ENCODE data around the gene CCDC88A.

Gene CCDC88A

GRCh38 chr2:55408918-55409868 lies 10.5 kb downstream of the CCDC88A start:
- no peak overlapping the region for H3K4me3 ChIP-seq (ENCODE audit: low read depth, low read length)
- TF ChIP-seq CTCF (IDR thresholded peaks at IDR 0.05; ENCODE audit: low read depth, low read length), result no peak

DNA sequence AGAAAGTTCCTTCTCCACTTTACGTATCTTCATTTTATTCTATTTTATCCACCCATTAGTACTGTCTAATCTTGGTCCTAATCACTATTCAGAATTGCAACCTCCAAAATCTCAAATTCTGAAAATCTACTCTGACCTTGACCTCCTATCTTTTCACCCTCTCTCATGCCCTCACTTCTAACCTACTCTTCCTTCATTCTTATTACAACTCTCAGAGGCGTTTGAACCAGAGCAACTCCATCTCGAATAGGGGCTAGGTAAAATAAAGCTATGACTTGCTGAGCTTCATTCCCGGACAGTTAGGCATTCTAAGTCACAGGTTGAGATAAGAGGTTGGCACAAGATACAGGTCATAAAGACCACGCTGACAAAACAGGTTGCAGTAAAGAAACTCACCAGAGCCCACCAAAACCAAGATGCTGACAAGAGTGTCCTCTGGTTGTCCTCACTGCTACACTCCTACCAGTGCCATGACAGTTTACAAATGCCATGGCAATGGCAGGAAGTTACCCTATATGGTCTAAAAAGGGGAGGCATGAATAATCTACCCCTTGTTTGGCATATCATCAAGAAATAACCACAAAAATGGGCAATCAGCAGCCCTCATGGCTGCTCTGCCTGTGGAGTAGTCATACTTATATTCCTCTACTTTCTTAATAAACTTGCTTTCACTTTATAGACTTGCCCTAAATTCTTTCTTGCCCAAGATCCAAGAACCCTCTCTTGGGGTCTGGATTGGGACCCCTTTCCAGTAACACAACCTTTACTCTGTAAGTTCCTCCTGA lies 11.4 kb downstream of the CCDC88A start:
- H3K4me3 ChIP-seq (ENCODE audit: low read depth, low read length), result no peak overlapping the region
- no peak for TF ChIP-seq CTCF (IDR thresholded peaks at IDR 0.05; ENCODE audit: low read depth, low read length)

GRCh38 chr2:55405116-55405515 lies 14.5 kb downstream of the CCDC88A start:
- H3K4me3 ChIP-seq (ENCODE audit: low read depth, low read length), result no peak overlapping the region
- TF ChIP-seq CTCF (IDR thresholded peaks at IDR 0.05; ENCODE audit: low read depth, low read length), result no peak

- no peak overlapping the region for H3K4me3 ChIP-seq (ENCODE audit: low read depth, low read length)
- TF ChIP-seq CTCF (IDR thresholded peaks at IDR 0.05; ENCODE audit: low read depth, low read length), result no peak
Observed at GRCh38 chr2:55403256-55403998, 16.2 kb downstream of the CCDC88A start.

- TF ChIP-seq CTCF (IDR thresholded peaks at IDR 0.05; ENCODE audit: low read depth, low read length), result no peak
- H3K4me3 ChIP-seq (ENCODE audit: low read depth, low read length), result no peak overlapping the region
Observed at GRCh38 chr2:55401124-55401523, 18.5 kb downstream of the CCDC88A start.

DNA sequence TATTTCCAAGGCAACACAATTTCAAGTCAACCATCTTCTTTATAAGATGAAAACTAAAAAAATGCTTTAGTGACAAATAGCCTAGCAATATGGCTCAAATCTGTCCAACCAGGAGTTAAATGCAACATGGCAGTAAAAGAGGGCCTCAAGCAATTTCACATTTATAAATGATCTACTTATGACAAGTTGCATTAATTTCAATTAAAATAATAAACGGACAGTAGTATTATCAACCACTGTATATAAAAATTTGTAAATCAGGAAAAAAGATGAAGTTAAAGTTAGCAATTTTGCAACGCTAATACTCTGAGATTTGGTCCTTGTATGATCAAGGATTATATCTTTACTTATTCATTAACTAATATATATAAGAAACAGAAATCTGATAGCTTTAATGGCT lies 19.3 kb downstream of the CCDC88A start:
- no peak for TF ChIP-seq CTCF (IDR thresholded peaks at IDR 0.05; ENCODE audit: low read depth, low read length)
- no peak overlapping the region for H3K4me3 ChIP-seq (ENCODE audit: low read depth, low read length)

Measured in WI38 (cell line).